HG02610 (cell line): ENCODE data around the gene KLK1.
A peak's percentile ranks its signal among the peaks of the same experiment; 100 is the strongest.

Source experiments
- ATAC-seq: cut with Tn5 transposase; IDR thresholded peaks from one replicate; pipeline ENCODE4 v1.9.1; 2021; ENCODE audit warnings: mild to moderate bottlenecking, moderate library complexity; ENCODE audit not compliant: unreplicated experiment

Gene KLK1

DNA sequence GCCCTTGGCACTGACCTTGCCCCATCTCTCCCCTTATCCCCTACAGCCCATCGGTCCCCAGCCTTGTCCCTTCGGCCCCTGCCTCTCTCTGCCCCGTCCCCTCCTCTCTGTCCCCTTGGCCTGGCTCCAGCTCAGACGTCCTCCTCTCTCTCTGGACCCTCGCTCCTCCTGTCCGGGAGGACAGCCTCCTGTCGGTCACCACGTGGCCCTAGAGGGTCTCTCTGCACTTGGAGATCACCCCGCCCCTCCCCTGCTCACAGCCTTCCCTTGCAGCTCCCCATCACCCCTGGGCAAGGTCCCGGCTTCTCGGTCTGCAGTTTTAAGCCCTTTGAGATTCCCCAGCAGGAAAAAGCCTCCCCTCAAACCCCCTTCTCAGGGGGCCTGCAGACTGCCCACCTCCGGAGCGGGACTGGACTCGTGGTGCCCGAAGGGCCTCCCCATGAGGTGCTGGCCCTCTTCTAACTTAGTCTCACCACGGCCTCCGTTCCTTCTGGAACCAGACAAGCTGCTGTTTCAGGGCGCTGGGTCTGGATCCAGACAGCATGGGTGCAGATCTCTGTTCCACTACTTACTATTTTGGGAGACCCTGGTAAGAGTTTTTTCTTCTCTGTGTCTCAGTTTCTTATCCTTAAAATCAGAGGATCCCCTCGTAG is 13.1 kb upstream of the KLK1 start:
- no peak for ATAC-seq

DNA sequence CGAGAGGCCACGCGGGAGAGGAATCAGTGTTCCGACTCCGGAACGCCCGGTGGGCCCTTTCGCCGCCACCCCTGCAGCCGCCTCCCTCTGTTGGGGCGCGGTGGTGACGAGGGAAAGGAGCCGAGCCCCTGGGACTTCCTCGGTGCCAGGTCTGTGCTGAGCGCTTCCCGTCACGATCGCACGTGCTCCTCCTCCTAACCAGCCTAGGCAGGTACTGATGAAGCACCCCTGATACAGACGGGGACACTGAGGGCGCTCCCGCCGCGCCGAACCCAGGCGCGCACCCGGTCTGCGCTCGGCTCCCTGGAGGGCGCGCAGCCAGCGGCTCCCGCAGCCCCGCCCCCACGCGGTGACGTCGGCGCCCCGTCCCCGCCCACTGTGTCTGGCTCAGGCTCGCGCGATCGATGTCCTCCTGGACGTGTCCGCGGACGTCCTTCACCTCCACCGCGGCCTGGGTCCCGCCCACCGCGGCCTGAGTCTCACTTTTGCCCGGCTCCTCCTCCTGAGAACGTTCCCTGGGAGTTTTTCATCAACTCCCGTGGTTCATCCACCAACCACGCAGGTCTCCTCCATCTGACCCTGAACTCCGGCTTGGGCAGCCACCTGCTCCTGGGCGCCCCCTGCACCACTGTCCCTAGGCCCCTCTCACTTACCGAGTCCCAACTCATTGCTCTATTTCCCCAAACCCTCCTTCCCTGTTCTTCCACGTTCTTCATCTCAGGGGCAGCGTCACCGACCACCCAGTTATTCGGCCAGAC is 12.4 kb upstream of the KLK1 start:
- peak; percentile 83 for ATAC-seq

DNA sequence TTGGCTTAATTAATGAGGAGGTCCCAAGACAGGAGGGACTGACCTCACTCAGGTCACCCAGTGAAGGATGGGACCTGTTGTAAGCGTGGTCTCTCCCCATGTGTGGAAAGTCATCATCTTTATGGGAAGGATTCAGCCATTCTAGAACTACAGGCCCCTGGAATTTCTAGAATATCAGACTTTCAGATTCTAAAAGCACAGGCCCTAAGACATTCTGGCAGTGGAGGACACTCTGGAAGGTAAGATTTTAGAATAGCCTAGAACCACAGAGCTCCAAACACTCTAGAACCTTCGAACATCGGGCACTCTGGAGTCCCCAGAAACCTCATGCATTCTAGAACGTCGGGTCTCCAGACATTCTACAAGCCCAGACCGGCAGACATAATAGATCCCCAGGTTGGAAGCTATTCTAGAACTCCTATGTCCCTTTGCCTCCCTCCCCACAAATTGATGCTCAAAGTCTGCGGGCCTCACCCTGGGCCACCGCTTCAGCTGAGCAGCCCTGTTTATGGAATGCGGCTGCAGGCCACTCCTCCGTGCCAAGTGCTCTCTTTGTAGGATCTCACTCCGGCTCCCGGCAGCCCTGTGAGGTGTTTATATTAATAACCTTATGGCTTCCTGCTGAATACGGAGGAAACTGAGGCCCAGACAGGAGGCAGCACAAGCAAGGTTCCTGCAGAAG is 11.7 kb upstream of the KLK1 start:
- no peak for ATAC-seq

DNA sequence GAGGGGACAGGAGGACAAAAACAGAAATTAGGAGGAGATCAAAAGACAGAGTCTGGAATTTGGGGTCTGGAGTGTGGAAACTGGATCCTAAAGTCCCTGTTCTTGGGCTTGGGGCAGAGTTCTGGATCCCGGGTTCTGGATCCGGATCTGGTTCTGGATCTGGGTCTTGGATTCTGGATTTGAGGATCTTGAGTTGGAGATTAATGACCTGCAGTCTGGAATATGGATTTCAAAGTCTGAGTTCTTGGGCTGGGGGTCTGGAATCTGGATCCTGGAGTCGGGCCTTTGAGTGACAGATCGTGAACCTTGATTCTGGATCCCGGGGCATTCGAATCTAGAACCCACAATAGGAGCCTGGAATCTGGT is 10.2 kb upstream of the KLK1 start:
- ATAC-seq: no peak

DNA sequence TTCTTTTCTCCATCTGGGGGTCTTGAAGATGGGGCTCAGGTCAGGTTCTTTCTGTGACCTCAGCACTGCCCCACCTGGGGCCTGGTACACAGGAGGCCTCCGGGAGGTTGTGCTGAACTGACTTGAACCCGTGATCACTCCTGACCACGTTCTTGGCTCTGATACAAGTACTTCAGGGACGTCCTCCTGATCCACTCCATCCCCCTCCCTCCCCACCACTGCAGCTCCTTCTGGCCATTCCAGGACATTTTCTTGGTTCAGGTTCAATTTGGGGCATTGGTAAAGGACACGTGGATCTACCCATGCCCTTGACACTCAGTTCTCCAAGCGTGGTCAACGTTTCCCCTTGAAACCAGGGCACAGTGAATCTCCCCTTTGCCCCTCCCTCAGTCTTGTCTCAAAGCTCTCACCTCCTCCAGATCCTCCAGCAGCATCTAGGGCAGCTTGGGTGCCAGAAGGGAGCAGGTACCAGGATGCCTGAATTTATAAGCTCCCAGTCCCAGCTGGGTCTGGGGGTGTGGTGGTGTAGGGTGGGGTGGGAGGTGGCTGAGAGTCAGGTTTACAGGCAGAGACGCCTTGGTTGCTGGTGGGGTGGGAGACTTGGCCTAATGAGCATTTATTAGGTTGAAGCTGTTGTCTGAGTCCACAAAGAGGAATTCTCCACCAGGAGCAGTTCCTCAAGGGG is 9.7 kb upstream of the KLK1 start, which contains the start of gene KLK15:
KLK15 (minus strand) TSS at position 458 of the 685 bp plus-strand sequence. CDS start 2,082 bp downstream, outside the sequence.
- ATAC-seq: no peak

DNA sequence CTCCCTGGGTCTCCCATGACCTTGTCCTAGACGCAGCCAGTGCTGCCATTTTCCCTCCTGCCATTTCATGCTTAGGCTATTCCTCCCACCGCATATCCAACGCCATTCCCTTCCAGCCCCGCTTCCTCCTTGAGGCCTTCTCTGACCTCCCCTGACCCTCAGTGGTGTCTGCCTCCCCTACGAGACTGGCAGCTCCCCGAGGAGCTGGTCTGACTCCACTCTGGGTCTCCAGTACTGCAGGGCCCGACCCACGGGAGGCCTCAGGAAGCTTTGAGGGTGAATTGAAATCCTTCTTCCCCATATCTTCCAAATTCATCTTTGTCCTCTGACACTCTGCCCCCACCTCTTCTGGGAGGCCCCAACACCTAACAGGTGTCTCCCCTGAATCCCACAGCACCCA is 9.1 kb upstream of the KLK1 start:
- no peak for ATAC-seq

DNA sequence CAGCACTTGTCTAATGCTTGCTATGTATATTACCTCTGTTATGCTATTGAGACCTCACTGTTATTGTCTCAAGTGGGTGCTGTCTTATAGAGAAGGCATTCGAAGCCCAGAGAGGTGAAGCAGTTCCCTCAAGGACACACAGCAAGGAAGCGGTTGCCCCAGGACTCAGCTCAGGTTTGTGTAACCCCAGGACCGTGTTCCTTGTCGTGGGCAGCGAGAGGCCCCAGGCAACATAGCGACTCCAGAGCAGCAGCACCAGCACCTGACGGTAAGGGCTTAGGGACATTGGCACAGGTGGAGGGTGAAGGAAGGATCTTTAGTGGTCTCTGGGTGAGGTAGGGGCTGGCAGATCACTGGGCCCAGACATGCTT is 7.4 kb upstream of the KLK1 start:
- no peak for ATAC-seq

DNA sequence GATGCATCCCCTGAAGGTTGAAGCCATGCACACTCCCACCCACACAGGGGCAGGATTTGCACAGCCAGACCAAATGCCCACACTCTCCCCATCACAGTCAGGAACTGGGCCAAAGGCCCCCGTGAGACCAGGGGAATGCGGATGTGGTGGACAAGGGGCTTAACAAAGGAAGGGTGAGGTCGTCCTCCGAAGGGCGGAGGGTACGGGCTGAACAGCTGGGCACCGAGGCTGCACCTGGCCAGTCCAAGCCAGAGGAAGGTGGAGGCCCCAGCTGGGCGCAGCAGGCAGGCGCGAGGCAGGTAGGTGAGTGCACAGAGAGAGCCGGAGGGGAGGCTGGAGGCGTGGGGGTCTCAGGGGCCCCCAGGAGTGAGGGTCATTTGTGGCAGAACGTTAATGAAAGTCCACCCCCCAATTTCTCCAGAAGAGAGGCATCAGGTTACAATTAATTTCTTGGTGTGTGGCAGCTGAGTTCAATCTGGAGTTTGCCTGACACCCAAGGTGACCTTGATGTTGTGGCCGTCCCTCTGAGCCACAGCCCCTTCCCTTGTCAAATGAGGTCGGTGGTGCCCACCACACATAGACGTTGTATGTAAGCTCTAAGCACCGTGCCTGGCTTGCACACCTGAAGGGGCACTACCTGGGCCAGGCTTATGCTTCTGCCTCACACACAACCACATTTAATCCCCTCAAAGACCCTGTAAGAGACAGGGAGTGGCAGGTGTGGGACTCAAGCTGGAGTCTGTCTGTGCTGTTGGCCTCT is 6.9 kb upstream of the KLK1 start:
- ATAC-seq: no peak

DNA sequence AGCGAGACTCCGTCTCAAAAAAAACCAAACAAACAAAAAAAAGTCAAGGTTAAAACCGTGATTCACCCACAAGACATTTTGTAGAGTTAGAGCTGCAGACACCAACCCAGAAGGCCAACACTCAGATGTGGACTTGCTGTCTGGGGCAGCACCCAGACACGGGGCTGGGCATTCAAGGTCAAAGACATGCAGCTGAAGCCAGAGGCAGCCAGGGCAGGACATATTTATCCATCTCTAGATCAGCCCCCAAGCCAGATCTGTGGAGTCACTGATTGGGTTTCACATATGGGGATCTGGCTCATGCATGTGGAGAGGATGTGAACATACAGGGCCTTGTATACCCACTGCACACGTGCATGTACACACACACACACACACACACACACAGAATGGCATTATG is 6.2 kb upstream of the KLK1 start:
- ATAC-seq: no peak

DNA sequence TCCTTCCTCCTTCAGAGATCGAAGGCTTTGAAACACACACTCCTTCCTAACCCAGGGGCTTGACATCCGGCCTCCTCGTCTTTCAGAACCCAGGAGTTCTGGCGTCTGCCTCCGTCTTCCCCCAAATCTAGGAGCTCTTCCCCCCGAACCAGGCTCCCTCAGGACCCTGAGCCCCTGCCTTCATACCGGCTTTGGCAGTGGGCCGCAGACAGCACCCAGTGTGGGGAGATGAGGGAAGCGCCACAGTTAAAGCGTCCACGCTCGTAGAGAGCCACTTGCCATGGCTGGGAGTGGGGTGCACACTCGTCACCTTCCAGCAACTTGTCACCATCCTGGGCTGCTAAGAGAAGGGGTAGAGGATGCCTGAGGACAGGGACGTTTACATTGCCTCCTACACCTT is 3.9 kb upstream of the KLK1 start:
- ATAC-seq: no peak

DNA sequence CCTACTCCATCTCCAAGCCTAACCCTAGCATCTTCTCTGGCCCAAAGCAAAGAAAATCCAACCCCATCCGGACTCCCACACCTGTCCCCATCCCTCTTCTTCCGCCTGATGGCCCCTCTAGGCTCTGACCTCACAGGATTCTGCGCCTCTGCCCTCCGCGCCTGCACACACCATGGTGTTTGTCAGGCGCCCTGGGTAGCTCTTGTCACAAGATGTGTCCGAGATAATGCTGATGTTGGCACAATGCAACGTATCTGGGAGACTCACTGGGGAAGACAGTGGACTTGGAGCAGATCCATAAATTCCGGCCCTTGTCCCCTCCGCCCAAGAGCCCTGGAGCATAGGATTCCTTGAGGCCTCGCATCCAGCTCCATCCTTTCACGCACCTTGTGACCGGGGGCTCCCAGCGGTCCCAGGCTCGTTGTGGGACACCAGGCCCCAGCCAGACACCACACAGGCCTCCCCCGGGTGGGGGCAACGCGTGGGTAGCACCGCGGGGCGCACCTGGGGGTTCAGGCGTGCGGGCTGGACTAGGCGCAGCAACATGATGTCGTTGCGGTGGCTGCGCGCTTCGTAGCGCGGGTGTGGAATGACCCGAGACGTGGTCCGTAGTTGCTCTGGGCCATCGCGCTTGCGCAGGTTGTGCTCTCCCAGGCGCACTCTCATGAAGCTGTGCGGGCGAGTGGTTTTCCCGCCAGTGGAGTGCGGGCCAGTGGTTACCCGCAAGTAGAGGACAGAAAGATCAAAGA is 3.1 kb upstream of the KLK1 start:
- ATAC-seq: no peak

DNA sequence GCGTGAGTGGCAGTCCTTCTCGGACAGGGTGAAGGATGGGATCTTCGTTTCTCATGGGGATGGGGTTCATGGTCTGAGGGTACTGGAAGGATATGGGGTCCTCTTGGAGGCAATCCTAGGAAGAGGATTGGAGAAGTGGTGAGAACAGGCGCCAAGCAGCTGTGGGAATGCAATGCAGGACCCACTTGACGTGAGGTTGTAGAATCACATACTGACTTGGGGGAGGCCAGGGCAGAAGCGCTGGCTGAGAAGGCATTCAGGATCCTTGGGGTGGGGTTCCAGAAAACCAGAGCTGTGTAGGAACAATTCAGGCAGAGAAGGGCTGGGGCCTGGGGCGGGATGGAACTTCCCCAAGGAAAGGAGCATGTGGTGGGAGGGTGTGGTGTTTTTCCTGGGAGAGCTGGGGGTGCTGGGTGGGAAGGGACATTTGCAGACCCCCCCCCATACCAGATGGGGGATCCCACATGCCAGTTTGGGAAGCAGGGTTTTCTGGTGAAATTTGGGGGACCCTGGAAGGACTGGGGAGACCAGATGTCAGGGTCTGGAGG is 852 bp downstream of the KLK1 start:
- ATAC-seq: no peak

DNA sequence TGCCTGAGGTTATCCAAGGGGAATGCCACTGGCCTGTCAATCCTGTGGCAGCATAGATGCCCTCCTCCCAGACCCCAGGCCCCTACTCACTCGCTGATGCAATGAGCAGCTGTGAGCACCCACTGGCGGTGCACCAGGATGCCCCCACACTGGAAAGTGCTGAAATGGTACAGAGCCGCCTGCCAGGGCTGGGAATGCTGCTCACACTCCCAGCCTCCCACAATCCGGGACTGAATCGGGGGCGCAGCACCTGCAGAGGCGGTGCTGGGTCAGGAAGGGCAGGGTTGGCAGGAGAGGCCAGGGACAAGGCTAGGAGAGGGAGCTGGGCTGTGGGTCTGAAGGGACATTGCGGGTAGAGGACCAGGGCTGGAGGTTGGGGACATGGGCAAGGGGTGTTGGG is 2.0 kb downstream of the KLK1 start:
- ATAC-seq: no peak

DNA sequence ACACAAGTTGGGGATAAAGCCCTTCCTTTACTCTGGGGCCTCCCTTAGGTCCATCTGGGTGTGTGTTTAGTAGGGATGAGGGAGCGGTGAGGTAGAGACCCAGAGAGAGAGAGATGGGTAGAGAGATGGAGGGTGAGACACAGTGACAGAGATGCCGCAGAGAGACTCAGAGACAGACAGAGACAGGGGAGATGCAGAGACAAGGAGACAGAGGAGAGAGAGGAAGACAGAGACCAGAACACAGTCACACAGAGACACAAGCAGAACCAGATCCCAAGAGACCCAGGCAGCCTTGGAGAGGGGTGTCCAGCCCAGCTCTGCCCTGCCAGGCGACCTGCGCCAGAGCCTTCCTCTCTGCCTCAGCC is 2.4 kb downstream of the KLK1 start:
- no peak for ATAC-seq

DNA sequence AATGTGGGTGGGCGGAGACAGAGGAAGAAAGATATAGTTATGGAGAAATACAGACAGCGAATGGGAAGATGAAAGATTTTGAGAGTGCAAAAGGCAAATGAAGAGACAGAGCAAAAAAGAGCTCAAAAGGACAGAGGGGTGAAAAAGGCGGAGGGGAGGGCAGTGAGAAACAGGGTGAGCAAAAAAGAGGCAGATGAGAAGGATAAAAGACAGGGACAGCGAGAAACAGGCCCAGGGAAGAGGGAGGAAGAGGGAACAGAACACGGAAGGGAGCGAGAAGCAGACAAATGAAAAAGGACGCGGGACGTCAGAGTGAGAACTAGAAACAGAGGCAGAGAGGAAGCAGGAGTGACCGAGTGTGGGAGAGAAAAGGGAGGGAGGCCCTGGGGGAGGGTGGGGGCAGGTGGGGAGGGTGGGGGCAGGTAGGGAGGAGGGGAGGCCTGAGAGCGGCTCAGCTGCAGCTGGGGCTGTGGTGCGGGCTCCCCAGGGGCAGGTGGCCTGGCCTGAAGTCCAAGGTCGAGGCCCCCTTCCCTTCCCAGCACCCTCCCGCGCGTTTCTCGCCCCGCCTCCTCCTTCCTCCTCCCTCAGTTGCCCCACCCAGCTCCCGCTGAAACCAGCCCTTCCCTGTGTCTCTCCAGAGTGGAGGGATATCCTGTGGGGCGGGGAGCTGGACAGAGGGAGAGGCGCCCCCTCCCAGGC is 2.9 kb downstream of the KLK1 start:
- ATAC-seq: no peak

DNA sequence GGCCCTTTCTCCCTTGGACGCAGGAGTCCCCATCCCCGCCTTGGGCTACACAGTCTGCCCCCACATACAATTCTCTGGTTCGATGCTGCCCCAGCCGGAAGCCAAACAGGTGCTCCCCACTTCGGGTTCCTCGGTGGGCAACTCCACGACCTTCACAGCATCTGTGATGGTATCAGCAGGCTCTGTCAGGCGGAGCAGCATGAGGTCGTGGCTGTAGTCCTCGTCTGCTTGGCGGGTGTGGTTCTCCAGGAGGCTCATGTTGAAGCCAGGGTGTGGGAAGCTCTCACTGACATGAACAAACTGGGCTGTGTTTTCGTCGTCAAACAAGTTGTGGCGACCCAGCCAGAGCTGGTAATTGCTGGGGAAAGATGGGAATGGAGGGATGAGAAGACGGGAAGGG is 3.5 kb downstream of the KLK1 start:
- no peak for ATAC-seq

DNA sequence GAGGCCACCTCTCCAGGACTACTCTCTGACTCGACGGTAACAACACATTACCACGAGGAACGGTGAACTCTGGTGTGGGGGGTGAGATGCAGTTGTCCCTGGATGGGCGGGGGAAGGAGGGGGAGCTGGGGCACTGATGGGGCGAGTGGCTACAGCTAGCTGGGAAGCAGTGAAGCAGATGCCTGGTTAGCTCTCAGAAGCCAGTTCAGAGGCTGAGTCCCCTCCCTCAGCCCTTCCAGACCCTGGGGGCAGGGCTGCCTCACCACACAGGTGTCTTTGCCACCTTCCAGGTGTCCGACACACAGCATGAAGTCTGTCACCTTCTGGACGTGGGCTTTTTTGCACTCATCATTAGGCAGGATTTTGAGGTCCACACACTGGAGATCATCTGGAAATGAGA is 4.0 kb downstream of the KLK1 start:
- no peak for ATAC-seq

DNA sequence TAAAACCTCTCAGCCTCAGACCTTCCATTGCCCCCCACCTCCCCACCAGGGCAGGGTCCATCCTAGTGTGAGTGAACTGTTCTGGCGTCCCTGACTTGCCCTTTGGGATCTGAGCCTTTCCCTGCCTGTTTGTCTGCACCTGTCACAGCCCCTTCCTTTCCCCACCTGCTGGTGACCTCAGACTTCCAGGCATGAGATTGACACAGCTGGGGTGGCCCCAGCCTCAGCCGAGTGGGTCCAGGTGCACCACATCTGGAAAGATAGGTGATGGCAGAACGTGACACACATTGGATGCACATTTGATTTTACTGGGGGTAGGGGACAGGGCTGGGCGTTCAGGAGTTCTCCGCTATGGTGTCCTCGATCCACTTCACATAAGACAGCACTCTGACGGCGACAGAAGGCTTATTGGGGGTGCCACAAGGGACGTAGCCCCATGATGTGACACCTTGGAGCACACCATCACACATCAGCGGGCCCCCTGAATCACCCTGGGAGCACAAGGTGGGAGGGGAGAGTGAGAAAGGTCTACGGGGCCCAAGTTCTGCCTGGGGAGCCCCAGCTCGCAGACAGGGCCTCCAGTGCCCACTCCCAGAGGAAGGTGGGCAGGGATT is 4.6 kb downstream of the KLK1 start:
- ATAC-seq: no peak
